ENCODE measurements around the gene GUCY1A2.
"Not testable (repeated sequence)": the region's sequence is repeated elsewhere in the genome, so short reads cannot be mapped to it uniquely, and the experiment has no call there.

The GUCY1A2 gene

GRCh38 chr11:106828976-106829375 lies 189.3 kb downstream of the GUCY1A2 start:
- no peak for DNase-seq (ENCODE audit: extremely low read depth, low read depth)
- no peak for TF ChIP-seq CTCF (IDR thresholded peaks at IDR 0.05; ENCODE audit: low read depth, low read length, missing control alignments)
- H3K4me3 ChIP-seq (replicated peaks; ENCODE audit: low read depth, low read length) = no peak overlapping the region

GRCh38 chr11:106828576-106828975 lies 189.7 kb downstream of the GUCY1A2 start:
- DNase-seq (ENCODE audit: extremely low read depth, low read depth) = no peak

GRCh38 chr11:106827687-106828086 lies 190.6 kb downstream of the GUCY1A2 start:
- no peak for DNase-seq (ENCODE audit: extremely low read depth, low read depth)
- TF ChIP-seq CTCF (IDR thresholded peaks at IDR 0.05; ENCODE audit: low read depth, low read length, missing control alignments) = no peak
- H3K4me3 ChIP-seq (replicated peaks; ENCODE audit: low read depth, low read length) = no peak overlapping the region

More at GRCh38 chr11:106828576-106828975, 189.7 kb downstream of the GUCY1A2 start:
- H3K4me3 ChIP-seq (replicated peaks; ENCODE audit: low read depth, low read length) = no peak overlapping the region
- TF ChIP-seq CTCF (IDR thresholded peaks at IDR 0.05; ENCODE audit: low read depth, low read length, missing control alignments) = no peak

- DNase-seq (ENCODE audit: extremely low read depth, low read depth); H3K4me3 ChIP-seq (replicated peaks; ENCODE audit: low read depth, low read length): not testable (repeated sequence)
These were observed 191.7 kb downstream of the GUCY1A2 start for GRCh38 chr11:106826558-106826957.

- no peak for DNase-seq (ENCODE audit: extremely low read depth, low read depth)
These were observed 196.4 kb downstream of the GUCY1A2 start for GRCh38 chr11:106821826-106822225.

GRCh38 chr11:106821291-106821690 lies 197.0 kb downstream of the GUCY1A2 start:
- no peak overlapping the region for H3K4me3 ChIP-seq (replicated peaks; ENCODE audit: low read depth, low read length)
- no peak for TF ChIP-seq CTCF (IDR thresholded peaks at IDR 0.05; ENCODE audit: low read depth, low read length, missing control alignments)
- no peak for DNase-seq (ENCODE audit: extremely low read depth, low read depth)

More at GRCh38 chr11:106821826-106822225, 196.4 kb downstream of the GUCY1A2 start:
- no peak overlapping the region for H3K4me3 ChIP-seq (replicated peaks; ENCODE audit: low read depth, low read length)
- TF ChIP-seq CTCF (IDR thresholded peaks at IDR 0.05; ENCODE audit: low read depth, low read length, missing control alignments) = no peak

- no peak overlapping the region for H3K4me3 ChIP-seq (replicated peaks; ENCODE audit: low read depth, low read length)
- no peak for DNase-seq (ENCODE audit: extremely low read depth, low read depth)
- no peak for TF ChIP-seq CTCF (IDR thresholded peaks at IDR 0.05; ENCODE audit: low read depth, low read length, missing control alignments)
These were observed 199.8 kb downstream of the GUCY1A2 start for GRCh38 chr11:106818443-106818842.
